Suprapubic skin (tissue), 4 donors: ENCODE measurements around the gene INTS6. TPM values are rescaled to one million over a fixed set of nuclear protein-coding genes. Genes with fewer than 3 reads are reported as not detected.

Experiments used
- DNase-seq, 2 donors: peaks; one replicate each; pipeline ENCODE4 v3.0.0-alpha.2; 2019; ENCODE audit warnings: low spot score in 2 of 2
- H3K27ac ChIP-seq: fragments of 200-600 bp; sonication (generic); one replicate; pipeline ENCODE4 v1.5.1; 2019
- H3K27me3 ChIP-seq: fragments of 200-600 bp; sonication (generic); one replicate; pipeline ENCODE4 v1.5.1; 2019
- H3K36me3 ChIP-seq: fragments of 200-600 bp; sonication (generic); one replicate; pipeline ENCODE4 v1.5.1; 2019
- H3K4me1 ChIP-seq: fragments of 200-600 bp; sonication (generic); one replicate; pipeline ENCODE4 v1.5.1; 2019
- H3K4me3 ChIP-seq: fragments of 200-600 bp; sonication (generic); one replicate; pipeline ENCODE4 v1.5.1; 2019; ENCODE audit warnings: mild to moderate bottlenecking
- H3K9me3 ChIP-seq: fragments of 200-600 bp; sonication (generic); one replicate; pipeline ENCODE4 v1.5.1; 2019
- CTCF ChIP-seq, 2 donors: fragments of 200-600 bp in 1 of 2; fragments of 450-650 bp in 1 of 2; sonication (generic) in 1 of 2; IDR thresholded peaks; one replicate each; pipeline ENCODE4 v1.5.1; 2016 to 2019; ENCODE audit warnings: antibody characterized with exemption in 2 of 2, mild to moderate bottlenecking in 1 of 2, moderate library complexity in 1 of 2
- EP300 ChIP-seq: sonication (generic); formaldehyde crosslinking; IDR thresholded peaks from one replicate; pipeline ENCODE4 v1.6.1; 2017; ENCODE audit warnings: antibody characterized with exemption
- POLR2A ChIP-seq, 2 donors: fragments of 450-650 bp; IDR thresholded peaks; one replicate each; pipeline ENCODE4 v1.6.1; 2017; ENCODE audit warnings: antibody characterized with exemption in 2 of 2, mild to moderate bottlenecking in 2 of 2, moderate library complexity in 2 of 2
- POLR2AphosphoS5 ChIP-seq, 3 donors: sonication (generic); formaldehyde crosslinking; IDR thresholded peaks; one replicate each; pipeline ENCODE4 v1.6.1; 2017; ENCODE audit warnings: antibody characterized with exemption in 3 of 3
- WGBS: methylation state at CpG from one replicate; pipeline ENCODE4 v1.1.5; 2018; 5-methylcytosine and 5-hydroxymethylcytosine counted together
- total RNA-seq, 4 donors: library from RNA; depleted of rRNA; stranded (reverse); fragments of >200 nt; gene quantifications; one replicate each; pipeline ENCODE4 v1.1.0, GENCODE V29; 2016

Gene INTS6
- total RNA-seq, 4 donors from 2014 or later: 30.7 to 48.5 (median 41.5) TPM

- Histone ChIP-seq H3K9me3 (no peaks in the 10 kb centered on the region), H3K27ac (no peak overlapping the region), H3K27me3 (no peaks in the 10 kb centered on the region), H3K36me3 (no peaks in the 10 kb centered on the region), H3K4me3 (no peak overlapping the region), H3K4me1 (no peaks in the 10 kb centered on the region)
- DNase-seq: no peak
- TF ChIP-seq CTCF (IDR thresholded peaks at IDR 0.05): no peak
- no peak for TF ChIP-seq POLR2A (IDR thresholded peaks at IDR 0.05)
- TF ChIP-seq POLR2AphosphoS5 (IDR thresholded peaks at IDR 0.05): no peak
- no peak for TF ChIP-seq EP300
- 92% methylated on average over 2 of the region's 2 CpGs for WGBS
Observed at GRCh38 chr13:51318015-51318414, 134.8 kb downstream of the INTS6 start.

- TF ChIP-seq EP300: no peak
- no peak for TF ChIP-seq POLR2A (IDR thresholded peaks at IDR 0.05)
- no peak for TF ChIP-seq CTCF (IDR thresholded peaks at IDR 0.05)
- no peak for TF ChIP-seq POLR2AphosphoS5 (IDR thresholded peaks at IDR 0.05)
- DNase-seq: no peak
- no peak overlapping the region for H3K27ac ChIP-seq
- H3K36me3 ChIP-seq: no peaks in the 10 kb centered on the region
- H3K9me3 ChIP-seq: no peaks in the 10 kb centered on the region
- H3K4me3 ChIP-seq: no peak overlapping the region
- no peaks in the 10 kb centered on the region for H3K27me3 ChIP-seq
- H3K4me1 ChIP-seq: no peaks in the 10 kb centered on the region
- WGBS: 94% methylated on average over 1 of the region's 1 CpG
Observed at GRCh38 chr13:51317262-51317661, 135.6 kb downstream of the INTS6 start.

- H3K9me3 ChIP-seq: no peaks in the 10 kb centered on the region
- no peak overlapping the region for H3K27ac ChIP-seq
Observed at GRCh38 chr13:51313619-51314018, 139.2 kb downstream of the INTS6 start.

GRCh38 chr13:51311957-51312520, 140.8 kb downstream of the INTS6 start:
- Histone ChIP-seq H3K27me3 (no peaks in the 10 kb centered on the region), H3K4me1 (no peaks in the 10 kb centered on the region), H3K9me3 (no peaks in the 10 kb centered on the region), H3K27ac (no peak overlapping the region), H3K4me3 (no peak overlapping the region), H3K36me3 (no peaks in the 10 kb centered on the region)
- DNase-seq: no peak
- WGBS: 84% methylated on average over 5 of the region's 5 CpGs
- TF ChIP-seq EP300 (no peak), CTCF (IDR thresholded peaks at IDR 0.05) (no peak), POLR2A (IDR thresholded peaks at IDR 0.05) (no peak), POLR2AphosphoS5 (IDR thresholded peaks at IDR 0.05) (no peak)

More at GRCh38 chr13:51313619-51314018, 139.2 kb downstream of the INTS6 start:
- no peak for DNase-seq
- Histone ChIP-seq H3K4me1 (no peaks in the 10 kb centered on the region), H3K36me3 (no peaks in the 10 kb centered on the region), H3K27me3 (no peaks in the 10 kb centered on the region), H3K4me3 (no peak overlapping the region)
- 100% methylated on average over 1 of the region's 1 CpG for WGBS
- TF ChIP-seq POLR2A (IDR thresholded peaks at IDR 0.05): no peak
- no peak for TF ChIP-seq POLR2AphosphoS5 (IDR thresholded peaks at IDR 0.05)
- TF ChIP-seq CTCF (IDR thresholded peaks at IDR 0.05): no peak
- TF ChIP-seq EP300: no peak

Other genes starting within 250 kb of the INTS6 start
- 1 to 10 TPM in 3 of 4 donors, under 1 TPM in 1; 0.91 to 4.1 (median 2.8) TPM for gene FAM124A, start 230.6 kb downstream of the INTS6 start, total RNA-seq
- not detected for gene SERPINE3, start 113.3 kb downstream of the INTS6 start, total RNA-seq
- gene WDFY2, start 131.4 kb upstream of the INTS6 start, total RNA-seq: 10 to 100 TPM; 35.3 to 99.2 (median 40.4) TPM